PC-9 (cell line): Measurements from ENCODE around the gene DNAJB8.

Experiments used
- EZH2 ChIP-seq: fragments of 200-600 bp; sonication (generic); IDR thresholded peaks from 2 replicates; pipeline ENCODE4 v1.8.0; 2017; ENCODE audit warnings: antibody characterized with exemption, low read depth
- TF ChIP-seq, protein P1 (sequence below): fragments of 200-600 bp; sonication (generic); conservative IDR thresholded peaks from 2 replicates; pipeline ENCODE4 v1.6.1; 2017; ENCODE audit warnings: mixed run types, antibody characterized with exemption, mild to moderate bottlenecking, moderate library complexity

DNA sequence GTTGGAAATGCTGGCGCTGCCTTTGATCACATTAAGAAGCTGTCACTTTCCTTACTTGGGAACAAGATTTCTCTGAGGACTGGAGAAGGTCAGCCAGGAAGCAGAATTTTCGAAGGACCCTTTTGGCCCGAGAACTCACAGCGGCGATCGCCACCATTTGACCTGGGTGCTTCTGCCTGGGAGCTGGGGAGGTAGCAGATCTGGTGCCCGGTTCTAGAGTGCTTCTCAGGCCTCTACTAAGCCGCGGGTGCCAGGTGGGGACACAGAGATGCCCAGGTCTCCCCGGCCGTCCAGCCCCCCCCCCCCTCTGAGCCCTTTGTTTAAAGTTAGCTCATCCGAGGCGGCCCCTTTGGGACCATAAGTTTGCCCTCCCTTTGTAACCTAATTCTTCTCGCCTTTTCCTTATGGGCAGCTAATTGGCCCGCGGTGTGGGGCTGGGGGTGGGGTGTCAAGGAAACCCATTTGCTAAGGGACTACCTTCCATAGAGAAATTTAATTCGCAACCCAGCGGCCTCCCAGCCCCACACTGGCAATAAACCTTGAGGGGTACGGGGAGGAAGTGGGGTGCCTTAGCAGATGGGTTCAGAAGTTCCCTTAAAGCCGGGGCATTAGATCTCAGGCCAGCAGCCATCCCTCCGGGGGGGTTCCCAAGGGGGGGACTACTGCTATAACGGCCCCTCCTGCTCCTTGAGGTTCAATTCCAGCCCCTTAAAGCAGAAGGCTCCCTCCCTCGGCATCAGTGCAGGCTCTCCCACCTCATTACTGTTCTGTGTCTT lies 24.4 kb upstream of the DNAJB8 start:
- TF ChIP-seq, protein P1, sequence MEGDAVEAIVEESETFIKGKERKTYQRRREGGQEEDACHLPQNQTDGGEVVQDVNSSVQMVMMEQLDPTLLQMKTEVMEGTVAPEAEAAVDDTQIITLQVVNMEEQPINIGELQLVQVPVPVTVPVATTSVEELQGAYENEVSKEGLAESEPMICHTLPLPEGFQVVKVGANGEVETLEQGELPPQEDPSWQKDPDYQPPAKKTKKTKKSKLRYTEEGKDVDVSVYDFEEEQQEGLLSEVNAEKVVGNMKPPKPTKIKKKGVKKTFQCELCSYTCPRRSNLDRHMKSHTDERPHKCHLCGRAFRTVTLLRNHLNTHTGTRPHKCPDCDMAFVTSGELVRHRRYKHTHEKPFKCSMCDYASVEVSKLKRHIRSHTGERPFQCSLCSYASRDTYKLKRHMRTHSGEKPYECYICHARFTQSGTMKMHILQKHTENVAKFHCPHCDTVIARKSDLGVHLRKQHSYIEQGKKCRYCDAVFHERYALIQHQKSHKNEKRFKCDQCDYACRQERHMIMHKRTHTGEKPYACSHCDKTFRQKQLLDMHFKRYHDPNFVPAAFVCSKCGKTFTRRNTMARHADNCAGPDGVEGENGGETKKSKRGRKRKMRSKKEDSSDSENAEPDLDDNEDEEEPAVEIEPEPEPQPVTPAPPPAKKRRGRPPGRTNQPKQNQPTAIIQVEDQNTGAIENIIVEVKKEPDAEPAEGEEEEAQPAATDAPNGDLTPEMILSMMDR = no peak
- TF ChIP-seq EZH2 = no peak
